Breast epithelium (tissue), 3 donors: ENCODE measurements around the gene SNX1.

Experiments
- CTCF ChIP-seq, 3 donors: fragments of 450-650 bp; IDR thresholded peaks; one replicate each; pipeline ENCODE4 v1.5.1; 2016 to 2017; ENCODE audit warnings: antibody characterized with exemption in 3 of 3, mild to moderate bottlenecking in 3 of 3, moderate library complexity in 3 of 3
- POLR2A ChIP-seq: fragments of 450-650 bp; IDR thresholded peaks from one replicate; pipeline ENCODE4 v1.6.1; 2016; ENCODE audit warnings: antibody characterized with exemption, mild to moderate bottlenecking, moderate library complexity

- no peak for TF ChIP-seq POLR2A
- no peak for TF ChIP-seq CTCF (IDR thresholded peaks at IDR 0.05)
Observed at GRCh38 chr15:64133623-64134344, 38.0 kb downstream of the SNX1 start.
